HepG2 (cell line): ENCODE data around the gene ARMC5. TPM values are rescaled to one million over a fixed set of nuclear protein-coding genes. Genes with fewer than 3 reads are reported as not detected.

Experiments
- CCAR2 ChIP-seq: fragments of 200-400 bp; formaldehyde crosslinking; optimal IDR thresholded peaks from 2 replicates; pipeline ENCODE3; 2018; ENCODE audit warnings: low read depth, mild to moderate bottlenecking, low read length, moderate library complexity
- CREB1 ChIP-seq, 2 experiments: fragments of 450-650 bp in 1 of 2; IDR thresholded peaks; 2 replicates each; pipeline ENCODE4 v1.6.1; 2016 to 2017; ENCODE audit warnings: control low read depth in 1 of 2, mild to moderate bottlenecking in 1 of 2, missing compliant biosample characterization in 1 of 2, missing genetic modification characterization in 1 of 2
- EZH2 ChIP-seq: conservative IDR thresholded peaks from 2 replicates; pipeline ENCODE4 v1.6.1; 2012; ENCODE audit warnings: mild to moderate bottlenecking, low read depth, low read length, moderate library complexity
- FOXK2 ChIP-seq: fragments of 450-650 bp; IDR thresholded peaks from 2 replicates; pipeline ENCODE4 v1.6.1; 2016
- GABPA ChIP-seq, 2 experiments: IDR thresholded peaks; 2 replicates each; pipeline ENCODE4 v1.6.1; 2011 to 2016; ENCODE audit warnings: low read depth in 2 of 2, low read length in 1 of 2, missing biosample characterization in 1 of 2, missing genetic modification characterization in 1 of 2
- GATAD1 ChIP-seq: IDR thresholded peaks from 2 replicates; pipeline ENCODE4 v1.6.1; 2016; ENCODE audit warnings: missing genetic modification reagents, missing compliant biosample characterization
- HBP1 ChIP-seq: IDR thresholded peaks from 2 replicates; pipeline ENCODE4 v1.6.1; 2016; ENCODE audit warnings: low read depth, control low read depth
- HES4 ChIP-seq: sonication (generic); formaldehyde crosslinking; IDR thresholded peaks from 2 replicates; pipeline ENCODE4 v1.9.0; 2021; ENCODE audit warnings: mild to moderate bottlenecking, missing genetic modification reagents, borderline replicate concordance
- HNRNPK ChIP-seq: fragments of 200-400 bp; formaldehyde crosslinking; IDR thresholded peaks from 2 replicates; pipeline ENCODE4 v1.6.1; 2018; ENCODE audit warnings: low read length, low read depth, moderate library complexity, mild to moderate bottlenecking; ENCODE audit not compliant: poor library complexity, severe bottlenecking
- KMT2A ChIP-seq: sonication (generic); formaldehyde crosslinking; IDR thresholded peaks from 2 replicates; pipeline ENCODE4 v1.4.0; 2020; ENCODE audit warnings: missing genetic modification reagents
- SALL1 ChIP-seq: sonication (generic); formaldehyde crosslinking; IDR thresholded peaks from 2 replicates; pipeline ENCODE4 v1.8.0; 2022; ENCODE audit warnings: mild to moderate bottlenecking, missing genetic modification reagents
- SP5 ChIP-seq: IDR thresholded peaks from 2 replicates; pipeline ENCODE4 v1.6.1; 2016; ENCODE audit warnings: low read depth, borderline replicate concordance
- TCF12 ChIP-seq, 2 experiments: fragments of 450-650 bp in 1 of 2; sonication (generic) in 1 of 2; formaldehyde crosslinking in 1 of 2; IDR thresholded peaks; 2 replicates each; pipeline versions ENCODE4 v1.6.1 to v1.8.0; 2017 to 2022; ENCODE audit warnings: antibody characterized with exemption in 1 of 2, mild to moderate bottlenecking in 1 of 2, missing genetic modification reagents in 1 of 2, moderate library complexity in 1 of 2
- ZNF552 ChIP-seq: sonication (generic); formaldehyde crosslinking; IDR thresholded peaks from 2 replicates; pipeline ENCODE4 v1.9.0; 2022; ENCODE audit warnings: missing genetic modification reagents, mild to moderate bottlenecking, borderline replicate concordance
- ZNF883 ChIP-seq: sonication (generic); formaldehyde crosslinking; IDR thresholded peaks from 2 replicates; pipeline ENCODE4 v1.5.1; 2020; ENCODE audit warnings: mild to moderate bottlenecking, missing genetic modification reagents; ENCODE audit errors: not compliant biosample characterization
- polyA plus RNA-seq, 8 experiments: library from polyadenylated mRNA; depleted of rRNA in 3 of 8; stranded (reverse) in 7 of 8; unstranded in 1 of 8; fragments of >200 nt; fragmentation: Illumina TruSeq in 4 of 8; extraction: Trizol in 4 of 8; gene quantifications; 2 replicates each; pipeline versions ENCODE4 v1.2.1 to v1.2.3, GENCODE V29; 2011 to 2016; ENCODE audit warnings: low read depth in 4 of 8, missing spikeins in 1 of 8, mixed read lengths in 1 of 8; ENCODE audit not compliant: insufficient read depth in 1 of 8
- total RNA-seq, 5 experiments: library from RNA; depleted of rRNA; stranded (reverse); fragments of >200 nt; fragmentation: Illumina TruSeq; extraction: Trizol; gene quantifications; 2 replicates each; pipeline ENCODE4 v1.2.3, GENCODE V29; 2016; ENCODE audit warnings: low read depth in 1 of 5
- TF ChIP-seq, protein P1 (sequence below): sonication (generic); formaldehyde crosslinking; IDR thresholded peaks from 2 replicates; pipeline ENCODE4 v1.4.0; 2020; ENCODE audit warnings: mild to moderate bottlenecking, missing genetic modification reagents
- TF ChIP-seq, protein P2 (sequence below): sonication (generic); formaldehyde crosslinking; IDR thresholded peaks from 2 replicates; pipeline ENCODE4 v1.4.0; 2020; ENCODE audit warnings: mild to moderate bottlenecking, missing genetic modification reagents

Gene ARMC5
- total and polyA plus RNA-seq, 2 of the 13 experiments (the other 11 are each of a cell fraction or from before 2014, with no cell fraction given) = 10.8 to 22.3 TPM

DNA sequence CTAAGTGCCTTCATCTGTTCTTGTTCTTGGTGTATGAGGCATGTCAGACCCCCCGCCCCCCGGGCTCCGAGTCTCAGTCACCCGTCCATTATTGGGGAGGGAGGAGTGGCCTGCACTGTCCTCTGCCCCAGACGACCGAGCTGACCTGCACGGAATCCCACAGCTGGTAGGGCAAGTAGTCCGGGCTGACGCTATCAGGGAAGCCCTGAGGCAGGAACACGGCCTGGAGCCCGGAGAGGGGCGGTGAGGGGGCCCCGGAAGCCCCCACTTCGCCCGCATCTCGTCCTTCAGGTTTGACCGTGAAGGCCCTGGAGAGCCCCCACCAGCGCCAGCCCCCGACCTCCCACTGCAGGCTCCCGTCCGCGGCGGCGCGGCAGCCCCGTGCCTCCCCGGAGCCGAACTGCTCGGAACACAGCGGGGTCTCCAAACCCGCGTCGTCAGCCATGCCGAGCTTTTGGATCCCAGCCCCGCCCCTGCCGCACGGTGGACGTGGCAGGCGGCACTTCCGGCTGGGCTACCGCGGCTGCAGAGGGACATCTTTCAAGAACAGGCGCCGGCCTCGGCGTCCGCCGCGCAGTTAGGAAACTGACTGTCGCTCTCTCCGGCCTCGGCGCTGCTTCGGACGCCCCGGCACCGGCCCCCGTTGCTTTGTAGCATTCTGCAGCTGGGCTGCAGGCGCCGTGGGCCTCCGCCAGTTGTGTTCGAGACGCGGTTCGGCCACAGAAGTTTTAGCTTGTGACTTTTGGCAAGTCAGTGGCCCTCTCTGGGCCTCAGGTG, 48.8 kb downstream of the ARMC5 start, which contains the start of gene RUSF1 (continued):
- TF ChIP-seq, protein P1, sequence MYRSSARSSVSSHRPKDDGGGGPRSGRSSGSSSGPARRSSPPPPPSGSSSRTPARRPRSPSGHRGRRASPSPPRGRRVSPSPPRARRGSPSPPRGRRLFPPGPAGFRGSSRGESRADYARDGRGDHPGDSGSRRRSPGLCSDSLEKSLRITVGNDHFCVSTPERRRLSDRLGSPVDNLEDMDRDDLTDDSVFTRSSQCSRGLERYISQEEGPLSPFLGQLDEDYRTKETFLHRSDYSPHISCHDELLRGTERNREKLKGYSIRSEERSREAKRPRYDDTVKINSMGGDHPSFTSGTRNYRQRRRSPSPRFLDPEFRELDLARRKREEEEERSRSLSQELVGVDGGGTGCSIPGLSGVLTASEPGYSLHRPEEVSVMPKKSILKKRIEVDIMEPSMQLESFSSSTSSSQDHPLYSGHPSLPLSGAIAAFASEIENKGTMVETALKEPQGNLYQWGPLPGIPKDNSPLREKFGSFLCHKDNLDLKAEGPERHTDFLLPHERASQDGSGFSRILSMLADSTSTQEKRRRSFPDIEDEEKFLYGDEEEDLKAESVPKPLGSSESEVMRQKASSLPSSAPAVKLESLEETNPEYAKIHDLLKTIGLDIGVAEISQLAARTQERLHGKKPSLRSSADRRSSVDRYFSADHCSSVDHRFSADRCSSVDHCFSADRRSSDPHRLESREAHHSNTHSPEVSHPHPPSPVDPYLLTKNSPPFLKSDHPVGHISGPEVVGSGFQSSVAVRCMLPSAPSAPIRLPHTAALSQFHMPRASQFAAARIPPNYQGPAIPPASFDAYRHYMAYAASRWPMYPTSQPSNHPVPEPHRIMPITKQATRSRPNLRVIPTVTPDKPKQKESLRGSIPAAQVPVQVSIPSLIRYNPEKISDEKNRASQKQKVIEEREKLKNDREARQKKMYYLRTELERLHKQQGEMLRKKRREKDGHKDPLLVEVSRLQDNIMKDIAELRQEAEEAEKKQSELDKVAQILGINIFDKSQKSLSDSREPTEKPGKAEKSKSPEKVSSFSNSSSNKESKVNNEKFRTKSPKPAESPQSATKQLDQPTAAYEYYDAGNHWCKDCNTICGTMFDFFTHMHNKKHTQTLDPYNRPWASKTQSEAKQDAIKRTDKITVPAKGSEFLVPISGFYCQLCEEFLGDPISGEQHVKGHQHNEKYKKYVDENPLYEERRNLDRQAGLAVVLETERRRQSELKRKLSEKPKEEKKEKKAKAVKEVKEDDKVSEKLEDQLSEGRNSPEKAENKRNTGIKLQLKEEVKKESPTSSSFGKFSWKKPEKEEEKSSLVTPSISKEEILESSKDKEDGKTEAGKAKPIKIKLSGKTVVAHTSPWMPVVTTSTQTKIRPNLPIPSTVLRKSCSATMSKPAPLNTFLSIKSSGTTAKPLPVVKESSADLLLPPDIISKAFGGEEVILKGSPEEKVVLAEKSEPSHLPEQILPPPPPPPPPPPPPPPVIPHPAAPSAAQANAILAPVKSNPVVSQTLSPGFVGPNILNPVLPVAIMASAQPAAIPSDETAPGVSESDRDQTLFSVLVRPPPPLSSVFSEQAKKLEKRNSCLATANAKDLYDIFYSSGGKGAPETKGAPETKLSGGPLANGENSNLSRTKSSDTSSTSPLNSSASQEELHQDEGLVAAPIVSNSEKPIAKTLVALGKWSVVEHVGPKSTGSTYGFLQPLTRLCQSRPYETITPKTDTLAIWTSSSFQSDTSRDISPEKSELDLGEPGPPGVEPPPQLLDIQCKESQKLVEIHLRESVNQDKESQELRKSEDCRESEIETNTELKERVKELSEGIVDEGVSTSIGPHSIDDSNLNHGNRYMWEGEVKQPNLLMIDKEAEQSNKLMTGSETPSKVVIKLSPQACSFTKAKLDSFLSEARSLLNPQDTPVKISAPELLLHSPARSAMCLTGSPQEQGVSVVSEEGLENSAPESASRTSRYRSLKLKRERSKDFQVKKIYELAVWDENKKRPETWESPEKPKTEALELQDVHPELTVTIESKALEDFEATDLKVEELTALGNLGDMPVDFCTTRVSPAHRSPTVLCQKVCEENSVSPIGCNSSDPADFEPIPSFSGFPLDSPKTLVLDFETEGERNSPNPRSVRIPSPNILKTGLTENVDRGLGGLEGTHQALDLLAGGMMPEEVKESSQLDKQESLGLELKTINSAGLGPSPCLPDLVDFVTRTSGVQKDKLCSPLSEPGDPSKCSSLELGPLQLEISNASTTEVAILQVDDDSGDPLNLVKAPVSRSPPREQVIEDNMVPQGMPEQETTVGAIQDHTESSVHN (CRISPR knock-in tag) = peak; percentile 68; the same call in 1 of the 2 replicates
- TF ChIP-seq KMT2A (CRISPR knock-in tag) (peak; percentile 99), HNRNPK (peak; percentile 82), SP5 (CRISPR knock-in tag) (peak; percentile 76), ZNF883 (CRISPR knock-in tag) (peak; percentile 84), GABPA (IDR thresholded peaks at IDR 0.05; ENCODE audit: low read depth, low read length) (peak; percentile 86), GABPA (CRISPR knock-in tag; IDR thresholded peaks at IDR 0.05; ENCODE audit: low read depth) (peak; percentile 95), EZH2 (no peak), SALL1 (CRISPR knock-in tag) (peak; percentile 87), HBP1 (CRISPR knock-in tag) (peak; percentile 63; the same call in 1 of the 2 replicates), ZNF552 (CRISPR knock-in tag) (peak; percentile 67; the same call in 1 of the 2 replicates), CREB1 (IDR thresholded peaks at IDR 0.05) (peak; percentile 52), CREB1 (CRISPR knock-in tag; IDR thresholded peaks at IDR 0.05) (peak; percentile 79), TCF12 (IDR thresholded peaks at IDR 0.05) (no peak), TCF12 (CRISPR knock-in tag; IDR thresholded peaks at IDR 0.05) (peak; percentile 89), CCAR2 (no peak), GATAD1 (CRISPR knock-in tag) (peak; percentile 98), FOXK2 (no peak), HES4 (CRISPR knock-in tag) (peak; percentile 85; the same call in 1 of the 2 replicates)
- TF ChIP-seq, protein P2, sequence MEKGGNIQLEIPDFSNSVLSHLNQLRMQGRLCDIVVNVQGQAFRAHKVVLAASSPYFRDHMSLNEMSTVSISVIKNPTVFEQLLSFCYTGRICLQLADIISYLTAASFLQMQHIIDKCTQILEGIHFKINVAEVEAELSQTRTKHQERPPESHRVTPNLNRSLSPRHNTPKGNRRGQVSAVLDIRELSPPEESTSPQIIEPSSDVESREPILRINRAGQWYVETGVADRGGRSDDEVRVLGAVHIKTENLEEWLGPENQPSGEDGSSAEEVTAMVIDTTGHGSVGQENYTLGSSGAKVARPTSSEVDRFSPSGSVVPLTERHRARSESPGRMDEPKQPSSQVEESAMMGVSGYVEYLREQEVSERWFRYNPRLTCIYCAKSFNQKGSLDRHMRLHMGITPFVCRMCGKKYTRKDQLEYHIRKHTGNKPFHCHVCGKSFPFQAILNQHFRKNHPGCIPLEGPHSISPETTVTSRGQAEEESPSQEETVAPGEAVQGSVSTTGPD = no peak; the same call in 1 of the 2 replicates
